Measurements from ENCODE around the gene TRABD2A.

The TRABD2A gene

GRCh38 chr2:84851876-84852275 is 29.0 kb downstream of the TRABD2A start:
- no peak overlapping the region for H2AFZ ChIP-seq (ENCODE audit: low read depth, low read length)
- H3K9ac ChIP-seq (ENCODE audit: low read length) = no peak overlapping the region
- H2BK120ac ChIP-seq (ENCODE audit: low read depth, low read length) = no peak overlapping the region
- H3K36me3 ChIP-seq (ENCODE audit: control insufficient read depth in 1 of 2, insufficient read depth in 2 of 2, low read depth in 1 of 2, low read length in 2 of 2) = no peaks in the 10 kb centered on the region
- H3K4me3 ChIP-seq (ENCODE audit: insufficient read depth in 1 of 2, low read depth in 1 of 2, low read length in 2 of 2) = no peak overlapping the region
- 59% methylated on average over 2 of the region's 3 CpGs for WGBS
- no peak overlapping the region for H3K23ac ChIP-seq (ENCODE audit: low read length in 2 of 2)
- no peak overlapping the region for H3K4me2 ChIP-seq (ENCODE audit: low read length, poor library complexity, severe bottlenecking)
- no peaks in the 10 kb centered on the region for H3K4me1 ChIP-seq (ENCODE audit: control insufficient read depth, insufficient read depth, low read depth, low read length)
- no peak overlapping the region for H2BK12ac ChIP-seq (ENCODE audit: low read length in 2 of 2)
- no peak overlapping the region for H3K4ac ChIP-seq (ENCODE audit: low read depth in 1 of 2, low read length in 2 of 2)
- no peak overlapping the region for H4K91ac ChIP-seq (ENCODE audit: low read length)
- H3K27me3 ChIP-seq (ENCODE audit: control insufficient read depth in 1 of 2, insufficient read depth in 1 of 2, low read length in 2 of 2) = peaks cover 0 to 15% of the 10 kb centered on the region in 2 experiments
- no peak overlapping the region for H3K14ac ChIP-seq (ENCODE audit: low read length in 2 of 2)
- DNase-seq = no peak
- H2BK5ac ChIP-seq (ENCODE audit: low read depth, low read length, poor library complexity, severe bottlenecking) = no peak overlapping the region
- no peak overlapping the region for H3K18ac ChIP-seq (ENCODE audit: low read depth in 1 of 2, low read length in 2 of 2)
- H2AK5ac ChIP-seq (ENCODE audit: low read length, severe bottlenecking) = no peak overlapping the region
- no peak overlapping the region for H4K8ac ChIP-seq (ENCODE audit: low read length)
- no peak overlapping the region for H3K27ac ChIP-seq (ENCODE audit: low read length, poor library complexity, severe bottlenecking)
- no peaks in the 10 kb centered on the region for H3K79me1 ChIP-seq (replicated peaks; ENCODE audit: low read length, poor library complexity, severe bottlenecking)
- H3K9me3 ChIP-seq (ENCODE audit: control insufficient read depth, low read length) = no peaks in the 10 kb centered on the region
- H2BK15ac ChIP-seq (ENCODE audit: low read depth, poor library complexity, severe bottlenecking) = no peak overlapping the region

- Histone ChIP-seq H2BK120ac (ENCODE audit: low read depth, low read length) (no peak overlapping the region), H2AK5ac (ENCODE audit: low read length, severe bottlenecking) (no peak overlapping the region), H4K8ac (ENCODE audit: low read length) (no peak overlapping the region), H3K9me3 (ENCODE audit: control insufficient read depth, low read length) (no peaks in the 10 kb centered on the region), H2AFZ (ENCODE audit: low read depth, low read length) (no peak overlapping the region), H3K23ac (ENCODE audit: low read length in 2 of 2) (no peak overlapping the region), H3K4me3 (ENCODE audit: insufficient read depth in 1 of 2, low read depth in 1 of 2, low read length in 2 of 2) (no peak overlapping the region), H2BK5ac (ENCODE audit: low read depth, low read length, poor library complexity, severe bottlenecking) (no peak overlapping the region), H3K9ac (ENCODE audit: low read length) (no peak overlapping the region), H4K91ac (ENCODE audit: low read length) (no peak overlapping the region), H3K4ac (ENCODE audit: low read depth in 1 of 2, low read length in 2 of 2) (no peak overlapping the region), H3K27ac (ENCODE audit: low read length, poor library complexity, severe bottlenecking) (no peak overlapping the region), H3K36me3 (ENCODE audit: control insufficient read depth in 1 of 2, insufficient read depth in 2 of 2, low read depth in 1 of 2, low read length in 2 of 2) (no peaks in the 10 kb centered on the region), H3K27me3 (ENCODE audit: control insufficient read depth in 1 of 2, insufficient read depth in 1 of 2, low read length in 2 of 2) (peaks cover 0 to 13% of the 10 kb centered on the region in 2 experiments), H3K4me1 (ENCODE audit: control insufficient read depth, insufficient read depth, low read depth, low read length) (peaks cover 2% of the 10 kb centered on the region), H2BK15ac (ENCODE audit: low read depth, poor library complexity, severe bottlenecking) (no peak overlapping the region), H3K79me1 (replicated peaks; ENCODE audit: low read length, poor library complexity, severe bottlenecking) (no peaks in the 10 kb centered on the region), H3K18ac (ENCODE audit: low read depth in 1 of 2, low read length in 2 of 2) (no peak overlapping the region), H2BK12ac (ENCODE audit: low read length in 2 of 2) (no peak overlapping the region), H3K4me2 (ENCODE audit: low read length, poor library complexity, severe bottlenecking) (no peak overlapping the region), H3K14ac (ENCODE audit: low read length in 2 of 2) (no peak overlapping the region)
- no peak for DNase-seq
- WGBS = 98% methylated on average over 4 of the region's 4 CpGs
Measured at GRCh38 chr2:84850471-84850870, 30.4 kb downstream of the TRABD2A start.

- Histone ChIP-seq H2AK5ac (ENCODE audit: low read length, severe bottlenecking) (no peak overlapping the region), H2BK15ac (ENCODE audit: low read depth, poor library complexity, severe bottlenecking) (no peak overlapping the region), H2BK5ac (ENCODE audit: low read depth, low read length, poor library complexity, severe bottlenecking) (no peak overlapping the region), H2BK120ac (ENCODE audit: low read depth, low read length) (no peak overlapping the region), H3K4ac (ENCODE audit: low read depth in 1 of 2, low read length in 2 of 2) (no peak overlapping the region), H3K18ac (ENCODE audit: low read depth in 1 of 2, low read length in 2 of 2) (no peak overlapping the region), H2BK12ac (ENCODE audit: low read length in 2 of 2) (no peak overlapping the region), H3K14ac (ENCODE audit: low read length in 2 of 2) (no peak overlapping the region), H2AFZ (ENCODE audit: low read depth, low read length) (no peak overlapping the region), H3K36me3 (ENCODE audit: control insufficient read depth in 1 of 2, insufficient read depth in 2 of 2, low read depth in 1 of 2, low read length in 2 of 2) (no peaks in the 10 kb centered on the region), H3K27ac (ENCODE audit: low read length, poor library complexity, severe bottlenecking) (no peak overlapping the region), H3K23ac (ENCODE audit: low read length in 2 of 2) (no peak overlapping the region), H3K4me1 (ENCODE audit: control insufficient read depth, insufficient read depth, low read depth, low read length) (peaks cover 2% of the 10 kb centered on the region), H3K4me3 (ENCODE audit: insufficient read depth in 1 of 2, low read depth in 1 of 2, low read length in 2 of 2) (no peak overlapping the region), H3K4me2 (ENCODE audit: low read length, poor library complexity, severe bottlenecking) (no peak overlapping the region), H3K79me1 (replicated peaks; ENCODE audit: low read length, poor library complexity, severe bottlenecking) (no peaks in the 10 kb centered on the region), H4K8ac (ENCODE audit: low read length) (no peak overlapping the region), H3K27me3 (ENCODE audit: control insufficient read depth in 1 of 2, insufficient read depth in 1 of 2, low read length in 2 of 2) (peaks cover 0 to 10% of the 10 kb centered on the region in 2 experiments), H4K91ac (ENCODE audit: low read length) (no peak overlapping the region), H3K9me3 (ENCODE audit: control insufficient read depth, low read length) (no peaks in the 10 kb centered on the region), H3K9ac (ENCODE audit: low read length) (no peak overlapping the region)
- no peak for DNase-seq
- 84% methylated on average over 8 of the region's 8 CpGs for WGBS
Measured at GRCh38 chr2:84849271-84849952, 31.5 kb downstream of the TRABD2A start.

- H3K4me1 ChIP-seq (ENCODE audit: control insufficient read depth, insufficient read depth, low read depth, low read length) = peaks cover 2% of the 10 kb centered on the region
- H3K27ac ChIP-seq (ENCODE audit: low read length, poor library complexity, severe bottlenecking) = no peak overlapping the region
- WGBS = 76% methylated on average over 4 of the region's 5 CpGs
- no peak overlapping the region for H4K8ac ChIP-seq (ENCODE audit: low read length)
- H3K4me2 ChIP-seq (ENCODE audit: low read length, poor library complexity, severe bottlenecking) = no peak overlapping the region
- no peak overlapping the region for H3K4me3 ChIP-seq (ENCODE audit: insufficient read depth in 1 of 2, low read depth in 1 of 2, low read length in 2 of 2)
- no peak for DNase-seq
- no peak overlapping the region for H3K14ac ChIP-seq (ENCODE audit: low read length in 2 of 2)
- H2BK120ac ChIP-seq (ENCODE audit: low read depth, low read length) = no peak overlapping the region
- no peak overlapping the region for H3K4ac ChIP-seq (ENCODE audit: low read depth in 1 of 2, low read length in 2 of 2)
- H3K23ac ChIP-seq (ENCODE audit: low read length in 2 of 2) = no peak overlapping the region
- no peak overlapping the region for H3K18ac ChIP-seq (ENCODE audit: low read depth in 1 of 2, low read length in 2 of 2)
- no peak overlapping the region for H2AK5ac ChIP-seq (ENCODE audit: low read length, severe bottlenecking)
- no peak overlapping the region for H2BK15ac ChIP-seq (ENCODE audit: low read depth, poor library complexity, severe bottlenecking)
- H2BK5ac ChIP-seq (ENCODE audit: low read depth, low read length, poor library complexity, severe bottlenecking) = no peak overlapping the region
- peaks cover 0 to 13% of the 10 kb centered on the region in 2 experiments for H3K27me3 ChIP-seq (ENCODE audit: control insufficient read depth in 1 of 2, insufficient read depth in 1 of 2, low read length in 2 of 2)
- H3K9me3 ChIP-seq (ENCODE audit: control insufficient read depth, low read length) = no peaks in the 10 kb centered on the region
- H3K9ac ChIP-seq (ENCODE audit: low read length) = no peak overlapping the region
- no peaks in the 10 kb centered on the region for H3K36me3 ChIP-seq (ENCODE audit: control insufficient read depth in 1 of 2, insufficient read depth in 2 of 2, low read depth in 1 of 2, low read length in 2 of 2)
- H4K91ac ChIP-seq (ENCODE audit: low read length) = no peak overlapping the region
- no peak overlapping the region for H2BK12ac ChIP-seq (ENCODE audit: low read length in 2 of 2)
- no peaks in the 10 kb centered on the region for H3K79me1 ChIP-seq (replicated peaks; ENCODE audit: low read length, poor library complexity, severe bottlenecking)
- no peak overlapping the region for H2AFZ ChIP-seq (ENCODE audit: low read depth, low read length)
Measured at GRCh38 chr2:84847326-84848050, 33.4 kb downstream of the TRABD2A start.

Measured in mesenchymal stem cell (in vitro differentiated cells and primary cell).